Pancreas (tissue), 10 donors: ENCODE data around the gene UNC119. TPM values are rescaled to one million over a fixed set of nuclear protein-coding genes. Genes with fewer than 3 reads are reported as not detected.

ENCODE experiments used
- ATAC-seq, 4 donors: fragments of 200-7000 bp; cut with Tn5 transposase; one replicate each; pipeline versions ENCODE4 v1.8.0 to v1.9.1; 2020; ENCODE audit warnings: mild to moderate bottlenecking in 4 of 4, moderate library complexity in 4 of 4
- DNase-seq, 6 donors: peaks; one replicate each; pipeline ENCODE4 v3.0.0-alpha.2; 2020
- FAIRE-seq: peaks from 2 replicates; lab custom pipeline; 2012; peaks lifted over from hg19 to GRCh38; lab: Jason Lieb, UNC
- H3K27ac ChIP-seq, 4 donors: fragments of 200-600 bp; sonication (generic); 1 replicate in 3 of 4; 2 replicates in 1 of 4; pipeline versions ENCODE4 v1.5.0 to v1.8.0; 2020
- H3K27me3 ChIP-seq, 4 donors: fragments of 200-600 bp; one replicate each; pipeline ENCODE4 v1.8.0; 2021
- H3K36me3 ChIP-seq, 3 donors: fragments of 200-600 bp; sonication (generic) in 1 of 3; one replicate each; pipeline versions ENCODE4 v1.5.0 to v1.8.0; 2020 to 2021
- H3K4me1 ChIP-seq, 3 donors: fragments of 200-600 bp; one replicate each; pipeline ENCODE4 v1.8.0; 2021
- H3K4me3 ChIP-seq, 4 donors: fragments of 200-600 bp; sonication (generic) in 2 of 4; one replicate each; pipeline versions ENCODE4 v1.5.0 to v1.8.0; 2020 to 2021
- H3K9me3 ChIP-seq, 4 donors: fragments of 200-600 bp; one replicate each; pipeline ENCODE4 v1.8.0; 2021
- CTCF ChIP-seq, 4 donors: fragments of 200-600 bp; sonication (generic) in 3 of 4; IDR thresholded peaks; one replicate each; pipeline versions ENCODE4 v1.5.0 to v1.8.0; 2021; ENCODE audit warnings: antibody characterized with exemption in 4 of 4
- WGBS, 2 donors: extraction: QIAGEN DNeasy Blood & Tissue Kit; methylation state at CpG; one replicate each; pipeline ENCODE4 v1.1.7; 2013; 5-methylcytosine and 5-hydroxymethylcytosine counted together
- intact Hi-C, 3 donors: fragments of 100-400 bp; cut with DNase I; formaldehyde crosslinking; loops; one replicate each; pipeline versions ENCODE4 v1.11.1 to v1.14.2; 2022
- polyA plus RNA-seq, 2 donors: library from polyadenylated mRNA; stranded (reverse); fragments of 200-250 nt; gene quantifications; one replicate each; pipeline ENCODE4 v1.2.3, GENCODE V29; 2013
- total RNA-seq, 6 donors: library from RNA; stranded (reverse); fragmentation: NEBNext Ultra II Directional in 4 of 6; extraction: Animal tissue kit (Norgen Biotek cat#: 25700) in 4 of 6; gene quantifications; one replicate each; pipeline versions ENCODE4 v1.2.1 to v1.2.4, GENCODE V29; 2021 to 2023
- donor health status: healthy with polysubstance abuse.
- donor health status: DM: no; HTN: no; CAD: no; lungs with moderate emphysema.
- donor health status: DM: no; HTN: no; CAD: no.
- donor health status: control.
- donor health status: control.
- donor health status: Bipolar disorder and iron deficiency.
- donor health status: DM: yes; HTN: yes; CAD: no.
- donor health status: DM: no; HTN: no; CAD: no.
- donor health status: DM: no; HTN: no; CAD: no.
- donor health status: DM: yes; HTN: yes; CAD: no.

The UNC119 gene
- total and polyA plus RNA-seq, 8 donors, result 9.3 to 31.1 (median 12.2) TPM

DNA sequence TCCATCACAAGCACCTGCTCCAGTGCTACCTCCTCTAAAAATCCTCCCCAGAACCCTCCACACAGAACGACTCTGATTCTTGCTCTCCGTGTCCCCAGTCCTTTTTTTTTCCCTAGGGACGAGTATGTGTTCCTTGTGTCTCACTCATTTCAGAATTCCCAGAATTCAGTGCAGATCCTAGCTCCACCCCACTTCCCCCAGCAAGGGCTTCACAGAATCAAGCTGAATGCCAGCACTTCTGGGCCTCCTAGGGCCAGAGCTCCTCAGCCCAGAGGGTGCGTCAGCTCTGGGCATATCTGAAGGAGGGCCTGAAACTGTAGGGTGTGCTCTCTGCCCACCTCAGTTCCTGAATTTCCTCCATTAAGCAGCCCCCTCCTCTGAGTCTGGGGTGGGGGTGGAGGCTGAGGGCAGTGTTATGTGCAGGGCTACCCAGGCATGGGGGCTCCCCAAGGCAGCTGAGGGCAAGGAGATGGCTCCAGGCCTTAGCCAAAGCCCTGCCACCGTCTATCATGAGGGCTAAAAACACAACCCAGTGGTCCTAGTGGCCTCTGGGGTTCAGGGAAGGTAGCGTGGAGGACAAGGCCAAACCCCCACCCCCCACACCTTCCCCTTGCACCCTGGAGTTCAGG is 6.5 kb downstream of the UNC119 start:
- 69 to 75% methylated on average over 6 of the region's 6 CpGs for WGBS, 2 donors
- H3K27ac ChIP-seq, result no peak overlapping the region
- no peak for TF ChIP-seq CTCF (IDR thresholded peaks at IDR 0.05)
- intact Hi-C loops, result no loop called here
- ATAC-seq (no peak), FAIRE-seq (no peak), DNase-seq (peak in 2 of 6 donors; percentile 21 to 34)
- no peaks in the 10 kb centered on the region for H3K27me3 ChIP-seq
- no peak overlapping the region for H3K4me3 ChIP-seq
- H3K9me3 ChIP-seq, result no peaks in the 10 kb centered on the region
- H3K4me1 ChIP-seq, result no peaks in the 10 kb centered on the region
- H3K36me3 ChIP-seq, result no peaks in the 10 kb centered on the region

DNA sequence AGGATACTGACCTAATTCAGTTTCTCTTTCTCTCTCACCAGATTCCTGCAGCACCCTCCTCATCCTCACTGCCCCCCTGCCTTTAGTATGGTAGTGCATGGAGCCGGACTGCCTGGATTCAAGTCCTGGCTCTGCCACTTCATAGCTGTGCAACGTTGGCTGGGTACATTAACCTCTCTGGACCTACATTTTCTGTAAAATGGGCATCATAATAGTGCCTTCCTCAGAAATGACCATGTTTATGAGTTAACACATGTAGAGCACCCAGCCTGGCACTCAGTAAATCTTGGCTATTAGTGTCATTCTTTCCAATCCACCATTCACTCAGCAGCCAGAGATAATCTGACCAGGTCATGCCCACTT is 7.3 kb downstream of the UNC119 start:
- ATAC-seq (no peak), FAIRE-seq (no peak), DNase-seq (peak in 1 of 6 donors; percentile 12)
- no peaks in the 10 kb centered on the region for H3K36me3 ChIP-seq
- no peak overlapping the region for H3K4me3 ChIP-seq
- 64 to 68% methylated on average over 2 of the region's 2 CpGs for WGBS, 2 donors
- H3K4me1 ChIP-seq, result no peaks in the 10 kb centered on the region
- H3K27me3 ChIP-seq, result no peaks in the 10 kb centered on the region
- H3K27ac ChIP-seq, result no peak overlapping the region
- no peaks in the 10 kb centered on the region for H3K9me3 ChIP-seq
- TF ChIP-seq CTCF (IDR thresholded peaks at IDR 0.05), result no peak
- intact Hi-C loops, result no loop called here

- no peaks in the 10 kb centered on the region for H3K36me3 ChIP-seq
- H3K27ac ChIP-seq, result no peak overlapping the region
- H3K4me1 ChIP-seq, result no peaks in the 10 kb centered on the region
- ATAC-seq (no peak), FAIRE-seq (no peak), DNase-seq (no peak)
- TF ChIP-seq CTCF (IDR thresholded peaks at IDR 0.05), result no peak
- H3K27me3 ChIP-seq, result no peaks in the 10 kb centered on the region
- no peaks in the 10 kb centered on the region for H3K9me3 ChIP-seq
- no peak overlapping the region for H3K4me3 ChIP-seq
- intact Hi-C loops, result no loop called here
- 84 to 95% methylated on average over 4 of the region's 4 CpGs for WGBS, 2 donors
Measured at GRCh38 chr17:28544402-28545140, 7.9 kb downstream of the UNC119 start.

GRCh38 chr17:28541439-28541838 is 11.0 kb downstream of the UNC119 start:
- no peaks in the 10 kb centered on the region for H3K9me3 ChIP-seq
- TF ChIP-seq CTCF (IDR thresholded peaks at IDR 0.05), result no peak
- no peak for FAIRE-seq
- H3K27ac ChIP-seq, result no peak overlapping the region
- H3K27me3 ChIP-seq, result no peaks in the 10 kb centered on the region
- 65 to 73% methylated on average over 4 of the region's 4 CpGs for WGBS, 2 donors
- no peak for ATAC-seq
- no peaks in the 10 kb centered on the region for H3K36me3 ChIP-seq
- intact Hi-C loops, result loop anchor here in 1 of 3 donors (2.0 kb wide), 1 partner anchor 49 kb away; no protein-coding TSS in a partner anchor
- H3K4me3 ChIP-seq, result no peak overlapping the region
- no peaks in the 10 kb centered on the region for H3K4me1 ChIP-seq
- DNase-seq, result no peak

DNA sequence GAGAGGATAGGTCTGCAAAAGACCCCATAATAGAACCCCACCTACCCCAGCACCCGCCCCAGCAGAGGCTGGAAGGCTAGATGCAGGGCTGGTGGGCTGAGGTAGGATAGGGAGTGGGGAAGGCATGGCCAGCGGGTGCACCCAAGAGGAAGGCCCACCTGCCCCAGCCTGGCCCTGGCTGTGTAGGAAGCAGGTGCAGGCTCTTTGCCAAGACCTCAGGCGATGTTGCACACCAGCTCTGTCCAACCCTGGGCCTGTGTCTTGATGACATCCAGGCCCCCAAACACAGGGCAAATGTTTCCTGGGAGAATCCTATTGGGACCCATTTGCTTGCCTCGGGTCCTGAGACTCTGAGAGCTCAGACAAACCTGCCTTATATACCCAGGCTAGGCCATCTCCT is 12.2 kb downstream of the UNC119 start:
- H3K4me3 ChIP-seq, result no peak overlapping the region
- no peaks in the 10 kb centered on the region for H3K9me3 ChIP-seq
- H3K27me3 ChIP-seq, result no peaks in the 10 kb centered on the region
- no peak for TF ChIP-seq CTCF (IDR thresholded peaks at IDR 0.05)
- FAIRE-seq (no peak), ATAC-seq (peak in 2 of 4 donors; percentile 14 to 18), DNase-seq (peak in 1 of 6 donors; percentile 51)
- H3K4me1 ChIP-seq, result no peaks in the 10 kb centered on the region
- WGBS, 2 donors, result 59 to 69% methylated on average over 4 of the region's 4 CpGs
- no peaks in the 10 kb centered on the region for H3K36me3 ChIP-seq
- intact Hi-C loops, result loop anchor here in 1 of 3 donors (2.0 kb wide), 1 partner anchor 47 kb away; no protein-coding TSS in a partner anchor
- no peak overlapping the region for H3K27ac ChIP-seq
